CD4-positive, alpha-beta T cell treated with Interleukin-17A for 1 hour (primary cell): ENCODE measurements around the gene DNAH10.

ENCODE experiments used
- DNase-seq: peaks from one replicate; pipeline ENCODE4 v3.0.0-alpha.2; 2020

DNAH10 gene

GRCh38 chr12:123801573-123802178, 39.6 kb downstream of the DNAH10 start:
- no peak for DNase-seq

GRCh38 chr12:123805173-123805572, 43.1 kb downstream of the DNAH10 start:
- no peak for DNase-seq

- DNase-seq = no peak
These were observed 44.9 kb downstream of the DNAH10 start for GRCh38 chr12:123807002-123807401.

- no peak for DNase-seq
These were observed 45.6 kb downstream of the DNAH10 start for GRCh38 chr12:123807670-123808069.

- DNase-seq = no peak
These were observed 46.1 kb downstream of the DNAH10 start for GRCh38 chr12:123808167-123808566.

- no peak for DNase-seq
These were observed 51.2 kb downstream of the DNAH10 start for GRCh38 chr12:123813349-123813748.

- DNase-seq = no peak
These were observed 53.9 kb downstream of the DNAH10 start for GRCh38 chr12:123815968-123816367.

- no peak for DNase-seq
These were observed 54.9 kb downstream of the DNAH10 start for GRCh38 chr12:123816896-123817537.

- DNase-seq = no peak
These were observed 60.7 kb downstream of the DNAH10 start for GRCh38 chr12:123822804-123823203.

- DNase-seq = no peak
These were observed 66.0 kb downstream of the DNAH10 start for GRCh38 chr12:123828120-123828519.

- no peak for DNase-seq
These were observed 66.9 kb downstream of the DNAH10 start for GRCh38 chr12:123828854-123829547.

- no peak for DNase-seq
These were observed 67.5 kb downstream of the DNAH10 start for GRCh38 chr12:123829561-123829960.

- no peak for DNase-seq
These were observed 68.6 kb downstream of the DNAH10 start for GRCh38 chr12:123830675-123831074.

GRCh38 chr12:123832052-123832451, 70.0 kb downstream of the DNAH10 start:
- no peak for DNase-seq

GRCh38 chr12:123833830-123834229, 71.7 kb downstream of the DNAH10 start:
- DNase-seq = no peak

GRCh38 chr12:123834845-123835244, 72.7 kb downstream of the DNAH10 start:
- DNase-seq = no peak

- DNase-seq = no peak
These were observed 74.2 kb downstream of the DNAH10 start for GRCh38 chr12:123836292-123836691.

GRCh38 chr12:123839826-123840225, 77.7 kb downstream of the DNAH10 start:
- no peak for DNase-seq

GRCh38 chr12:123840765-123841425, 78.8 kb downstream of the DNAH10 start:
- DNase-seq = no peak

GRCh38 chr12:123843912-123844748, 82.0 kb downstream of the DNAH10 start:
- DNase-seq = no peak

GRCh38 chr12:123845881-123846280, 83.8 kb downstream of the DNAH10 start:
- no peak for DNase-seq

GRCh38 chr12:123846340-123846739, 84.2 kb downstream of the DNAH10 start:
- no peak for DNase-seq

GRCh38 chr12:123847019-123847418, 84.9 kb downstream of the DNAH10 start:
- DNase-seq = no peak
